Hepatocyte (in vitro differentiated cells): ENCODE data around the gene PRKAR1B. TPM values are rescaled to one million over a fixed set of nuclear protein-coding genes. Genes with fewer than 3 reads are reported as not detected.

ENCODE experiments used
- DNase-seq: peaks from one replicate; pipeline ENCODE4 v3.0.0-alpha.2; 2016; ENCODE audit warnings: low spot score
- H2AFZ ChIP-seq: fragments of 200-600 bp; sonication (generic); 2 replicates; pipeline ENCODE4 v1.6.0; 2016; ENCODE audit warnings: antibody characterized with exemption, mild to moderate bottlenecking
- H3K27ac ChIP-seq: fragments of 200-600 bp; sonication (generic); 2 replicates; pipeline ENCODE4 v1.5.1; 2016; ENCODE audit warnings: mild to moderate bottlenecking
- H3K27me3 ChIP-seq: fragments of 200-600 bp; sonication (generic); 2 replicates; pipeline ENCODE4 v1.6.1; 2016
- H3K36me3 ChIP-seq: fragments of 200-600 bp; sonication (generic); replicated peaks from 2 replicates; pipeline ENCODE4 v1.5.1; 2016; ENCODE audit warnings: low read depth; ENCODE audit not compliant: insufficient read depth
- H3K4me1 ChIP-seq: fragments of 200-600 bp; sonication (generic); 2 replicates; pipeline ENCODE4 v1.5.1; 2016; ENCODE audit warnings: mild to moderate bottlenecking, moderate library complexity; ENCODE audit not compliant: insufficient read depth
- H3K4me2 ChIP-seq: fragments of 200-600 bp; sonication (generic); 2 replicates; pipeline ENCODE4 v1.6.0; 2016
- H3K4me3 ChIP-seq: fragments of 200-600 bp; sonication (generic); 2 replicates; pipeline ENCODE4 v1.5.1; 2016; ENCODE audit warnings: mild to moderate bottlenecking
- H3K79me2 ChIP-seq: fragments of 200-600 bp; sonication (generic); 2 replicates; pipeline ENCODE4 v1.6.0; 2017; ENCODE audit warnings: mild to moderate bottlenecking
- H3K9me2 ChIP-seq: fragments of 200-600 bp; sonication (generic); replicated peaks from 2 replicates; pipeline ENCODE4 v1.6.0; 2017; ENCODE audit warnings: mild to moderate bottlenecking; ENCODE audit not compliant: insufficient read depth
- H3K9me3 ChIP-seq: fragments of 200-600 bp; sonication (generic); 2 replicates; pipeline ENCODE4 v1.5.1; 2016; ENCODE audit warnings: low read depth, mild to moderate bottlenecking
- H4K20me1 ChIP-seq: fragments of 200-600 bp; sonication (generic); 2 replicates; pipeline ENCODE4 v1.6.0; 2016; ENCODE audit warnings: mild to moderate bottlenecking; ENCODE audit not compliant: insufficient read depth, poor library complexity, severe bottlenecking
- EZH2 ChIP-seq: fragments of 200-600 bp; sonication (generic); IDR thresholded peaks from 2 replicates; pipeline ENCODE4 v1.6.1; 2016; ENCODE audit warnings: antibody characterized with exemption, mild to moderate bottlenecking, borderline replicate concordance
- EZH2phosphoT487 ChIP-seq: fragments of 200-600 bp; sonication (generic); IDR thresholded peaks from one replicate; pipeline ENCODE4 v1.6.1; 2018; ENCODE audit warnings: antibody characterized with exemption, mild to moderate bottlenecking, low read depth, moderate library complexity; ENCODE audit not compliant: unreplicated experiment, severe bottlenecking
- WGBS: methylation state at CpG from one replicate; pipeline ENCODE4 v1.1.6; 2016; ENCODE audit warnings: low lambda C conversion rate; ENCODE audit errors: missing lambda C conversion rate; 5-methylcytosine and 5-hydroxymethylcytosine counted together
- polyA plus RNA-seq: library from polyadenylated mRNA; unstranded; fragments of >200 nt; fragmentation: Nextera tagmentation; extraction: Ambion mirVana; gene quantifications from 2 replicates; pipeline ENCODE4 v1.2.1, GENCODE V29; 2016
- total RNA-seq: library from RNA; depleted of rRNA; stranded (reverse); fragments of >200 nt; gene quantifications from 2 replicates; pipeline ENCODE4 v1.2.3, GENCODE V29; 2014
- TF ChIP-seq, protein P1 (sequence below): fragments of 200-600 bp; sonication (generic); IDR thresholded peaks from 2 replicates; pipeline ENCODE4 v1.5.1; 2016; ENCODE audit warnings: antibody characterized with exemption, mild to moderate bottlenecking; ENCODE audit not compliant: poor library complexity

The PRKAR1B gene
- total and polyA plus RNA-seq, 2 experiments from 2014 or later = 16.6 to 28.7 TPM

- Histone ChIP-seq H3K4me3 (peak within 1 kb of the TSS; percentile 90), H3K27ac (peak within 1 kb of the TSS; percentile 81), H3K4me1 (peaks cover 10% of the 10 kb centered on the region), H3K27me3 (no peaks in the 10 kb centered on the region), H3K9me2 (no peaks in the 10 kb centered on the region), H3K4me2 (peak within 1 kb of the TSS; percentile 99), H2AFZ (peak within 1 kb of the TSS; percentile 94), H3K79me2 (peaks cover 44% of the 10 kb centered on the region), H3K36me3 (no peaks in the 10 kb centered on the region), H4K20me1 (no peaks in the 10 kb centered on the region), H3K9me3 (no peaks in the 10 kb centered on the region)
- TF ChIP-seq EZH2 (no peak), EZH2phosphoT487 (no peak)
- TF ChIP-seq, protein P1, sequence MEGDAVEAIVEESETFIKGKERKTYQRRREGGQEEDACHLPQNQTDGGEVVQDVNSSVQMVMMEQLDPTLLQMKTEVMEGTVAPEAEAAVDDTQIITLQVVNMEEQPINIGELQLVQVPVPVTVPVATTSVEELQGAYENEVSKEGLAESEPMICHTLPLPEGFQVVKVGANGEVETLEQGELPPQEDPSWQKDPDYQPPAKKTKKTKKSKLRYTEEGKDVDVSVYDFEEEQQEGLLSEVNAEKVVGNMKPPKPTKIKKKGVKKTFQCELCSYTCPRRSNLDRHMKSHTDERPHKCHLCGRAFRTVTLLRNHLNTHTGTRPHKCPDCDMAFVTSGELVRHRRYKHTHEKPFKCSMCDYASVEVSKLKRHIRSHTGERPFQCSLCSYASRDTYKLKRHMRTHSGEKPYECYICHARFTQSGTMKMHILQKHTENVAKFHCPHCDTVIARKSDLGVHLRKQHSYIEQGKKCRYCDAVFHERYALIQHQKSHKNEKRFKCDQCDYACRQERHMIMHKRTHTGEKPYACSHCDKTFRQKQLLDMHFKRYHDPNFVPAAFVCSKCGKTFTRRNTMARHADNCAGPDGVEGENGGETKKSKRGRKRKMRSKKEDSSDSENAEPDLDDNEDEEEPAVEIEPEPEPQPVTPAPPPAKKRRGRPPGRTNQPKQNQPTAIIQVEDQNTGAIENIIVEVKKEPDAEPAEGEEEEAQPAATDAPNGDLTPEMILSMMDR = no peak
- 10% methylated on average over 48 of the region's 56 CpGs for WGBS
- DNase-seq = peak; percentile 92
These were observed 812 bp downstream of the PRKAR1B start, which contains the start of gene DNAAF5 for GRCh38 chr7:726084-726853. Gene DNAAF5 (plus strand): TSS chr7:726699. CDS start chr7:726721, 22 bp downstream.

DNA sequence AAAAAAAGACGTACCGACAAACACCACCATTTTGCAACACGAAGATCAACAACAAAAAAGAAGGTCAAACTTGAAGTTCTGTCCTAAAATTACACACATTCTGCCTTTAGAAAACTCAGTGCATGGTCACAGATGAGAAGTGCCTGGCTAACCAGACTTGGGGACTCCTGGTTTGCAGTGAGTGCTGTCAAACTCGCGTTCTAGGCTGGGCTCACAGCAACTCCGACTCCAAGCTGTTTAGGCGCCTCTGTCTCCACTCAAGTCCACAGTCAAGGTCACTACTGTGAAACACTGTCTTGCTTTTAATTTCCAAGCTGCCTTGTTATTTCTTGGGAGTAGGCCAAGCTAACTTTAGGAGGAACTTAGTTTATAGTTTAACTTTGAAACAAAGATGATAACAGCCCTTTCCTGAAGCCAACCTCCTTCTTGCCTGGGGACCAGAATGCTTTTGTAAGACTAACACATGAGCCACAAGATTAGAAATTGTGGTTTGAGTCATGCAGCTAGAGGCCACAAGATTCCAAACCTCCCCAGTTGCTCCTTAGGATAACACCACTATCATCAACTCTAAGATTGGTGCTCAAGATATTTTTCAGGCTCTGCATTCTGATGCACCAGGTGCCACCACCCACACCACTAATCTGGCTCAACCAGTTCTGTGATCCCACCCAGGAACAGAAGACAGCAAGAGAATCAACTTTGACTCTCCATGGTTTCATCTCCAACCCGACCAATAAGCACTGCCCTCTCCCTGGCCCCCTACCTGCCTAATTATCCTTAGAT lies 1.7 kb downstream of the PRKAR1B start:
- H3K9me3 ChIP-seq = no peaks in the 10 kb centered on the region
- peak; percentile 8 for DNase-seq
- no peak overlapping the region for H3K4me3 ChIP-seq
- WGBS = 93% methylated on average over 8 of the region's 8 CpGs
- TF ChIP-seq, protein P1 = no peak
- TF ChIP-seq EZH2 = no peak
- H3K9me2 ChIP-seq = no peaks in the 10 kb centered on the region
- peaks cover 10% of the 10 kb centered on the region for H3K4me1 ChIP-seq
- H3K4me2 ChIP-seq = peak overlapping the region; percentile 99
- no peaks in the 10 kb centered on the region for H3K36me3 ChIP-seq
- peaks cover 44% of the 10 kb centered on the region for H3K79me2 ChIP-seq
- no peak overlapping the region for H3K27ac ChIP-seq
- no peak overlapping the region for H2AFZ ChIP-seq
- H3K27me3 ChIP-seq = no peaks in the 10 kb centered on the region
- no peaks in the 10 kb centered on the region for H4K20me1 ChIP-seq

GRCh38 chr7:724298-724697 lies 2.8 kb downstream of the PRKAR1B start:
- 93% methylated on average over 7 of the region's 7 CpGs for WGBS
- Histone ChIP-seq H3K36me3 (no peaks in the 10 kb centered on the region), H3K4me1 (peaks cover 10% of the 10 kb centered on the region), H2AFZ (no peak overlapping the region), H3K9me3 (no peaks in the 10 kb centered on the region), H3K4me2 (no peak overlapping the region), H3K79me2 (peaks cover 38% of the 10 kb centered on the region), H3K9me2 (no peaks in the 10 kb centered on the region), H4K20me1 (no peaks in the 10 kb centered on the region), H3K4me3 (no peak overlapping the region), H3K27me3 (no peaks in the 10 kb centered on the region), H3K27ac (no peak overlapping the region)
- peak; percentile 1 for DNase-seq
- TF ChIP-seq EZH2 (no peak), EZH2phosphoT487 (no peak)
- TF ChIP-seq, protein P1 = no peak
